Right lobe of liver (tissue), 6 donors: ENCODE measurements around the gene RNF141. TPM values are rescaled to one million over a fixed set of nuclear protein-coding genes. Genes with fewer than 3 reads are reported as not detected.

Experiments used
- ATAC-seq, 4 donors: fragments of 200-7000 bp; cut with Tn5 transposase; one replicate each; pipeline ENCODE4 v1.9.1; 2020; ENCODE audit warnings: mild to moderate bottlenecking in 4 of 4, moderate library complexity in 4 of 4
- DNase-seq, 3 donors: peaks; one replicate each; pipeline ENCODE4 v3.0.0-alpha.2; 2020
- H3K27ac ChIP-seq, 3 donors: fragments of 200-600 bp; one replicate each; pipeline ENCODE4 v1.8.0; 2022
- H3K27me3 ChIP-seq, 2 donors: fragments of 200-600 bp; one replicate each; pipeline ENCODE4 v1.8.0; 2022
- H3K36me3 ChIP-seq, 4 donors: fragments of 200-600 bp; sonication (generic) in 1 of 4; one replicate each; pipeline versions ENCODE4 v1.5.1 to v1.8.0; 2017 to 2022; ENCODE audit warnings: control low read depth in 1 of 4
- H3K4me1 ChIP-seq, 4 donors: fragments of 200-600 bp; sonication (generic) in 1 of 4; one replicate each; pipeline versions ENCODE4 v1.5.1 to v1.8.0; 2017 to 2022; ENCODE audit warnings: control low read depth in 1 of 4
- H3K4me3 ChIP-seq, 3 donors: fragments of 200-600 bp; one replicate each; pipeline ENCODE4 v1.8.0; 2022
- H3K9me3 ChIP-seq, 4 donors: fragments of 200-600 bp; sonication (generic) in 1 of 4; one replicate each; pipeline versions ENCODE4 v1.5.1 to v1.8.0; 2017 to 2022; ENCODE audit warnings: control low read depth in 1 of 4
- CTCF ChIP-seq, 4 donors: fragments of 200-600 bp in 3 of 4; fragments of 450-650 bp in 1 of 4; IDR thresholded peaks; one replicate each; pipeline versions ENCODE4 v1.5.1 to v1.8.0; 2016 to 2022; ENCODE audit warnings: antibody characterized with exemption in 4 of 4, mild to moderate bottlenecking in 2 of 4
- POLR2A ChIP-seq: fragments of 450-650 bp; IDR thresholded peaks from one replicate; pipeline ENCODE4 v1.6.1; 2017; ENCODE audit warnings: antibody characterized with exemption, mild to moderate bottlenecking
- WGBS: methylation state at CpG from one replicate; pipeline ENCODE4 v1.1.6; 2018; ENCODE audit warnings: low coverage, low lambda C conversion rate; ENCODE audit not compliant: insufficient coverage; ENCODE audit errors: missing lambda C conversion rate; 5-methylcytosine and 5-hydroxymethylcytosine counted together
- intact Hi-C, 2 donors: fragments of 100-400 bp; cut with DNase I; formaldehyde crosslinking; loops; one replicate each; pipeline versions ENCODE4 v1.11.2 to v1.14.1; 2022
- total RNA-seq, 6 experiments: library from RNA; depleted of rRNA in 2 of 6; stranded (reverse); fragments of >200 nt in 2 of 6; fragmentation: NEBNext Ultra II Directional in 3 of 6; extraction: Animal tissue kit (Norgen Biotek cat#: 25700) in 3 of 6; gene quantifications; one replicate each; pipeline versions ENCODE4 v1.1.0 to v1.2.4, GENCODE V29; 2016 to 2023
- donor health status: DM: no; HTN: yes; CAD: no.
- donor health status: DM: no; HTN: no; CAD: no.
- donor health status: DM: no; HTN: no; CAD: no.
- donor health status: DM: no; HTN: yes; CAD: no.
- donor health status: DM: no; HTN: yes; CAD: no.

Gene RNF141
- total RNA-seq, 6 experiments from 2014 or later = 11.2 to 21.0 (median 15.1) TPM

GRCh38 chr11:10528121-10528520, 12.9 kb downstream of the RNF141 start:
- no peak for ATAC-seq
- H3K27me3 ChIP-seq = no peaks in the 10 kb centered on the region
- H3K36me3 ChIP-seq = peaks cover 0 to 22% (median 5%) of the 10 kb centered on the region in 4 donors
- no peak for DNase-seq
- no peaks in the 10 kb centered on the region for H3K4me1 ChIP-seq
- H3K4me3 ChIP-seq = no peak overlapping the region
- H3K9me3 ChIP-seq = no peaks in the 10 kb centered on the region
- TF ChIP-seq POLR2A = no peak
- TF ChIP-seq CTCF (IDR thresholded peaks at IDR 0.05) = no peak
- H3K27ac ChIP-seq = no peak overlapping the region
- intact Hi-C loops = no loop called here

- TF ChIP-seq POLR2A (no peak), CTCF (IDR thresholded peaks at IDR 0.05) (no peak)
- DNase-seq (no peak), ATAC-seq (no peak)
- intact Hi-C loops = no loop called here
- no peaks in the 10 kb centered on the region for H3K27me3 ChIP-seq
- no peaks in the 10 kb centered on the region for H3K4me1 ChIP-seq
- H3K9me3 ChIP-seq = no peaks in the 10 kb centered on the region
- peaks cover 0 to 24% (median 5%) of the 10 kb centered on the region in 4 donors for H3K36me3 ChIP-seq
- H3K27ac ChIP-seq = no peak overlapping the region
- 89% methylated on average over 6 of the region's 6 CpGs for WGBS
- no peak overlapping the region for H3K4me3 ChIP-seq
Observed at GRCh38 chr11:10526974-10527918, 13.7 kb downstream of the RNF141 start.

- peaks cover 0 to 35% (median 6%) of the 10 kb centered on the region in 4 donors for H3K36me3 ChIP-seq
- intact Hi-C loops = no loop called here
- H3K9me3 ChIP-seq = no peaks in the 10 kb centered on the region
- H3K4me1 ChIP-seq = no peaks in the 10 kb centered on the region
- no peaks in the 10 kb centered on the region for H3K27me3 ChIP-seq
- WGBS = 60% methylated on average over 1 of the region's 1 CpG
- TF ChIP-seq POLR2A (no peak), CTCF (IDR thresholded peaks at IDR 0.05) (no peak)
- H3K27ac ChIP-seq = no peak overlapping the region
- H3K4me3 ChIP-seq = no peak overlapping the region
- no peak for DNase-seq
- no peak for ATAC-seq
Observed at GRCh38 chr11:10524471-10524870, 16.5 kb downstream of the RNF141 start.

GRCh38 chr11:10522921-10523320, 18.1 kb downstream of the RNF141 start:
- TF ChIP-seq POLR2A (no peak), CTCF (IDR thresholded peaks at IDR 0.05) (no peak)
- H3K4me1 ChIP-seq = no peaks in the 10 kb centered on the region
- intact Hi-C loops = no loop called here
- no peak overlapping the region for H3K4me3 ChIP-seq
- ATAC-seq (no peak), DNase-seq (no peak)
- peaks cover 0 to 31% (median 7%) of the 10 kb centered on the region in 4 donors for H3K36me3 ChIP-seq
- no peaks in the 10 kb centered on the region for H3K9me3 ChIP-seq
- no peak overlapping the region for H3K27ac ChIP-seq
- H3K27me3 ChIP-seq = no peaks in the 10 kb centered on the region
- WGBS = 73% methylated on average over 2 of the region's 2 CpGs
